GM19099 (cell line): ENCODE data around the gene DAPK1.

Source experiments
- POLR2A ChIP-seq: IDR thresholded peaks from 3 replicates; pipeline ENCODE4 v1.6.1; 2011; ENCODE audit warnings: low read depth; ENCODE audit not compliant: insufficient read length; ENCODE audit errors: extremely low read depth

The DAPK1 gene

GRCh38 chr9:87635656-87636501 lies 138.2 kb downstream of the DAPK1 start:
- no peak for TF ChIP-seq POLR2A

DNA sequence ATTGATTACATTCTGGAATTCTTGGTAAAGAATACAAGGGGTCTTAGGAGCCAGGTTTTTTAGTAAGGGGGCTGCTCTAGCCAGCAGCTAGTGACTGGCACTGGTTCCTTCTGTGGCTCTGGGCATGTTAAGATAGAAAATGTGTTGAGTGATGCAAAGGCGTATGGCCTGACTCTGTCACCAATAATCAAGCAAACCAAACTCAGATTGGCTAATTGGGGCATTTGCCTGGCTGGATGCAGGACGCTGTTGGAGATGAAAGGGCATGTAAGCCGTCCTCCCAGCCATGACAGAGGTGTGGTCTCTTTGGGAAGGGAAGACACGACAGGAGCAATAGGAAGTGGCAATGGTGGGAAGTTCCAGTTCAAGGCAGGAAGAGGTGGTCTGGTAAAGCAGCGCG lies 140.6 kb downstream of the DAPK1 start:
- no peak for TF ChIP-seq POLR2A

GRCh38 chr9:87639949-87640348 lies 142.3 kb downstream of the DAPK1 start:
- no peak for TF ChIP-seq POLR2A

DNA sequence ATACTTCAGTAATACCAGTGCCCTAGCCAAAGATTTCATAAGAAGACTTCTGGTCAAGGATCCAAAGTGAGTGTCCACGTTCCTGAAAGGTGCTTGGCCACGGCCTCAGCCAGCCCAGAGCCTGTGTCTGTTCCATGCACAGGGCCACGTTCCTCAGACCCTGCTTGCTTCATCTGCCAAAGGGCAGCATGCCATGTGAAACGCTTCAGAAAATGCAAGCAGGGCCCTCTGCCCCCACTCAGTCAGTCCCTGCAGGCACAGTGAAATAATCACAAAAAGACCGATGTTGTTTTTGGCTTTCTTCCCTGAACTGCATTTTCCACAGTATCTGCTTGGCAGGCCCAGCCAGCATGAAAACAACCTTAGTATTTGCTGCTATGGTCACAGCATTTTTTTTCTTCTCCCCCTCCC lies 142.7 kb downstream of the DAPK1 start:
- TF ChIP-seq POLR2A = no peak

DNA sequence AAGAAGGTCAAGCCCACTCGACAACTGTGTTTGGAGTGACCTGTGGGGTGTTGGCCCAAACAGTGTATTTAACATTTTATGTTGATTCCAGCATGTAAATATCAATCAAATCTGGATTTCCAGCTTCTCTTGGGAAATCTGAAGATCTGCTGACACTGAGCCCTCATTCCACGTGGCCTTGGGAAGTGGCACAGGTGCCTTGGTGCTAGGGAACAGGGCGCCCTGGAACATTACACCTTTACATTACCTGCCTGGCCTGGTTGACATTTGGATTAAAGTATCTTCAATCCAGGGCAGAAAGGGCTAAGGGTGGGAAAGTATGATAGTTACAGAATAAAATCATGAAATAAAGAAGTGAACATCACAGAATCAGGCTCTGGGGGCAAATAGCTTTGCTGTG lies 143.4 kb downstream of the DAPK1 start:
- no peak for TF ChIP-seq POLR2A

GRCh38 chr9:87642330-87643106 lies 144.9 kb downstream of the DAPK1 start:
- TF ChIP-seq POLR2A = no peak

DNA sequence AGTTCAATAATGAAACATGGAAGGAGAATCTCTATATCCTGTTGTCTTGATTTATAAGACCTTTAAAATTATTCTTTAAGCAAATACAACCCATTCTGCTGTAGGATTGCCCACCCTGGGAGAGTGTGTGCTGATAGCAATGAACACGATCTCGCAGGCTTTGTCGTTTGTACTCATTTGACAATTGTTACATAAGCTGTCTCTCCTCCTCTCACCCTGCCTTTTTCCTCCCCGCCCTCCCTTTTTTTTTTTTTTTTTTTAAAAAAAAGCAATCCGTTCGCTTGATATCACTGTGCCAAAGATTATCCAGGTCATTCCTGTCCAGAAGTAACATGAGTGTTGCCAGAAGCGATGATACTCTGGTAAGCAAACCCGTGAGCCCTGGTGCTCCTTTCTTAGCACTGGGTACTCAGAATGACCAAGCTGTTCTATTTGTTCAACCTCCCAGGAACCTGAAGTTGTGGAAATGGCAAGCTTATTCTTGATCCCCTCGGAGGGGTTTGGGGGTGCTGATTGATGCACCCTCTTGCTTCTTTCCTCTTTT lies 145.5 kb downstream of the DAPK1 start:
- no peak for TF ChIP-seq POLR2A

GRCh38 chr9:87643778-87644570 lies 146.3 kb downstream of the DAPK1 start:
- no peak for TF ChIP-seq POLR2A

DNA sequence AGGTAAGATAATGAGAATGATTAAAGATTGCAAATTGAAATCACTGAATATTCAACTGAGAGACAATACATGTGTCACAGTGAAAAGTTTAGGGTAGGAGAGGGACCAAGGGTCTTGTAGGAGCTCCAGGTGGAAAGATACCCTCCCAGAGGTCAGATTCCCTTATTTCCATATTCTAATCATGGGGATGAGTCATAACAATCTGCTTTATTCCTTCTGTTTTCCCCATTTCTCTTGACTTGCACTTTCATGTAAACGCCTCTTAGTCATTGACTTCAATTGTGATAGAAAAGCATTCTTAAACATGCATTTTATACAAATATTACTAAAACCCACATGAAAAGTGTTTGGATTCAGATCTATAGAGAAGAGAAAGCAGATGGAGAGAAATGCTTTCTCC lies 147.0 kb downstream of the DAPK1 start:
- TF ChIP-seq POLR2A = no peak

GRCh38 chr9:87646546-87646945 lies 148.9 kb downstream of the DAPK1 start:
- no peak for TF ChIP-seq POLR2A

- no peak for TF ChIP-seq POLR2A
Observed at GRCh38 chr9:87647114-87647513, 149.4 kb downstream of the DAPK1 start.

- no peak for TF ChIP-seq POLR2A
Observed at GRCh38 chr9:87648606-87649005, 150.9 kb downstream of the DAPK1 start.

- TF ChIP-seq POLR2A = no peak
Observed at GRCh38 chr9:87650611-87651295, 153.1 kb downstream of the DAPK1 start.

- TF ChIP-seq POLR2A = no peak
Observed at GRCh38 chr9:87651431-87651830, 153.8 kb downstream of the DAPK1 start.
